Natural killer cell (primary cell): Measurements from ENCODE around the gene INAVA. TPM values are rescaled to one million over a fixed set of nuclear protein-coding genes. Genes with fewer than 3 reads are reported as not detected.

Experiments used
- ATAC-seq, 3 donors: fragments of 150-1000 bp in 2 of 3; fragments of 200-7000 bp in 1 of 3; cut with Tn5 transposase; 1 replicate in 1 of 3; 2 replicates in 2 of 3; pipeline ENCODE4 v1.10.0; 2021; ENCODE audit warnings: mild to moderate bottlenecking in 2 of 3, moderate library complexity in 2 of 3
- DNase-seq, 2 donors: peaks; one replicate each; pipeline versions ENCODE4 v3.0.0 to v3.0.0-alpha.2; 2013 to 2021; ENCODE audit warnings: mixed read lengths in 1 of 2
- H3K27ac ChIP-seq: one replicate; pipeline ENCODE4 v1.5.1; 2013; ENCODE audit warnings: mild to moderate bottlenecking, low read length
- H3K27me3 ChIP-seq: one replicate; pipeline ENCODE4 v1.6.1; 2013; ENCODE audit warnings: low read length; ENCODE audit not compliant: control insufficient read depth, insufficient read depth
- H3K36me3 ChIP-seq: one replicate; pipeline ENCODE4 v1.6.1; 2013; ENCODE audit warnings: low read length; ENCODE audit not compliant: control insufficient read depth, insufficient read depth
- H3K4me1 ChIP-seq: one replicate; pipeline ENCODE4 v1.6.1; 2013; ENCODE audit warnings: low read length; ENCODE audit not compliant: control insufficient read depth, insufficient read depth
- H3K4me3 ChIP-seq: one replicate; pipeline ENCODE4 v1.5.1; 2013; ENCODE audit warnings: low read length
- H3K9me3 ChIP-seq: one replicate; pipeline ENCODE4 v1.6.1; 2013; ENCODE audit warnings: low read length; ENCODE audit not compliant: control insufficient read depth, insufficient read depth
- H3K27ac Mint-ChIP-seq, 2 donors: one replicate each; pipeline ENCODE4 v1.8.0; 2022; ENCODE audit warnings: mild to moderate bottlenecking in 2 of 2, mixed read lengths in 2 of 2, moderate library complexity in 1 of 2
- H3K27me3 Mint-ChIP-seq, 2 donors: one replicate each; pipeline ENCODE4 v1.8.0; 2022; ENCODE audit warnings: low read depth in 2 of 2, mixed read lengths in 2 of 2
- H3K36me3 Mint-ChIP-seq: one replicate; pipeline ENCODE4 v1.8.0; 2022; ENCODE audit warnings: mixed read lengths
- H3K4me1 Mint-ChIP-seq, 2 donors: one replicate each; pipeline ENCODE4 v1.8.0; 2022; ENCODE audit warnings: mixed read lengths in 2 of 2
- H3K4me3 Mint-ChIP-seq: one replicate; pipeline ENCODE4 v1.8.0; 2022; ENCODE audit warnings: mild to moderate bottlenecking, moderate library complexity, mixed read lengths
- H3K9me3 Mint-ChIP-seq, 2 donors: one replicate each; pipeline ENCODE4 v1.8.0; 2022; ENCODE audit warnings: mixed read lengths in 2 of 2
- WGBS: methylation state at CpG from one replicate; pipeline ENCODE4 v1.1.7; 2013; ENCODE audit warnings: missing lambda C conversion rate; ENCODE audit not compliant: insufficient coverage; 5-methylcytosine and 5-hydroxymethylcytosine counted together
- intact Hi-C: fragments of 100-400 bp; cut with micrococcal nuclease; formaldehyde crosslinking; loops from one replicate; pipeline ENCODE4 v1.14.2; 2022
- total RNA-seq, 4 donors: library from RNA; stranded (reverse); fragments of 120-200 nt in 1 of 4; gene quantifications; one replicate each; pipeline versions ENCODE4 v1.2.3 to v1.2.4, GENCODE V29; 2013 to 2022
- TF ChIP-seq, protein P1 (sequence below): fragments of 200-600 bp; IDR thresholded peaks from one replicate; pipeline ENCODE4 v1.8.0; 2022; ENCODE audit warnings: antibody characterized with exemption

Gene INAVA
- total RNA-seq, 3 donors from 2014 or later (not counting 1 experiment from before 2014, with no cell fraction given), result 0.13 to 0.18 TPM; not detected in 1

DNA sequence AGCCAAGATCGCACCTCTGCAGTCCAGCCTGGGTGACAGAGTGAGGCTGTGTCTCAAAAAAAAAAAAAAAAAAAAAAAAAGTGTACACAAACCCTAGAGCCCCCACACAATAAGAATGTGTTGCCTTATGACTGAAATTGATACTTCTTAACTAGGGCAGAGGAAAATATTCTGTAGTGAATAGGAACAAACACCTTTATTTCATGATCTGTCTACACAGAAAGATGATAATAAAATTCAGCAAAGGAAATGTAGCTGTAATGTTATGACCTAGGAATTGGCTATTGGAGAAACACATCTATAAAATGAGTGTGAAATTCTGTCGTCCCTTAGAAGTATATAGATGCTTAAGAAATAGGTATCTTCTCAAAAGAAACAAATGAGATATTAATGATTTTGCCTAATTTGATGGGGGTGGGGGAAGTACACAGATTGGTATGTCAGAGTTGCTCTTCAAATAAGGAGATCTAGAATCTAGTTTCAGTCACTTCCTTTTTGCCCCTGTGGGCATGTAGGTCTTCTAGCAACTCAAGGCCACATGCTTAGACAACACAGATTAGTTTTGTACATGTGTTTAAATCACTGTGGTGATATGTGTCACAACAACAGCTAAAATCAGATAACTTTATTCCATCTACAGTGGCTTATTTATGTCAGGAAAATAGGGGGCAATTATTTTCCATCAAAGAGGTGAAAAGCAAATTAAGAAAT is 32.6 kb upstream of the INAVA start:
- Histone ChIP-seq H3K9me3 (no peaks in the 10 kb centered on the region), H3K4me3 (no peak overlapping the region), H3K27ac (peak overlapping the region; percentile 79), H3K27me3 (no peaks in the 10 kb centered on the region), H3K4me1 (peaks cover 22% of the 10 kb centered on the region), H3K36me3 (no peaks in the 10 kb centered on the region)
- Mint-ChIP-seq H3K27me3 (no peaks in the 10 kb centered on the region), H3K36me3 (no peaks in the 10 kb centered on the region), H3K4me3 (peak overlapping the region; percentile 52), H3K27ac (peak overlapping the region; percentile 72 to 87), H3K4me1 (peaks cover 27 to 39% of the 10 kb centered on the region in 2 donors), H3K9me3 (no peaks in the 10 kb centered on the region)
- peak in 1 of 2 donors; percentile 60 for DNase-seq
- peak; percentile 67 to 76 (median 74) for ATAC-seq
- TF ChIP-seq, protein P1, sequence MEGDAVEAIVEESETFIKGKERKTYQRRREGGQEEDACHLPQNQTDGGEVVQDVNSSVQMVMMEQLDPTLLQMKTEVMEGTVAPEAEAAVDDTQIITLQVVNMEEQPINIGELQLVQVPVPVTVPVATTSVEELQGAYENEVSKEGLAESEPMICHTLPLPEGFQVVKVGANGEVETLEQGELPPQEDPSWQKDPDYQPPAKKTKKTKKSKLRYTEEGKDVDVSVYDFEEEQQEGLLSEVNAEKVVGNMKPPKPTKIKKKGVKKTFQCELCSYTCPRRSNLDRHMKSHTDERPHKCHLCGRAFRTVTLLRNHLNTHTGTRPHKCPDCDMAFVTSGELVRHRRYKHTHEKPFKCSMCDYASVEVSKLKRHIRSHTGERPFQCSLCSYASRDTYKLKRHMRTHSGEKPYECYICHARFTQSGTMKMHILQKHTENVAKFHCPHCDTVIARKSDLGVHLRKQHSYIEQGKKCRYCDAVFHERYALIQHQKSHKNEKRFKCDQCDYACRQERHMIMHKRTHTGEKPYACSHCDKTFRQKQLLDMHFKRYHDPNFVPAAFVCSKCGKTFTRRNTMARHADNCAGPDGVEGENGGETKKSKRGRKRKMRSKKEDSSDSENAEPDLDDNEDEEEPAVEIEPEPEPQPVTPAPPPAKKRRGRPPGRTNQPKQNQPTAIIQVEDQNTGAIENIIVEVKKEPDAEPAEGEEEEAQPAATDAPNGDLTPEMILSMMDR, result no peak
- 54% methylated on average over 1 of the region's 2 CpGs for WGBS
- intact Hi-C loops, result loop anchor here (1.0 to 5.0 kb wide), 2 partner anchors 26 to 45 kb away; no protein-coding TSS in a partner anchor

DNA sequence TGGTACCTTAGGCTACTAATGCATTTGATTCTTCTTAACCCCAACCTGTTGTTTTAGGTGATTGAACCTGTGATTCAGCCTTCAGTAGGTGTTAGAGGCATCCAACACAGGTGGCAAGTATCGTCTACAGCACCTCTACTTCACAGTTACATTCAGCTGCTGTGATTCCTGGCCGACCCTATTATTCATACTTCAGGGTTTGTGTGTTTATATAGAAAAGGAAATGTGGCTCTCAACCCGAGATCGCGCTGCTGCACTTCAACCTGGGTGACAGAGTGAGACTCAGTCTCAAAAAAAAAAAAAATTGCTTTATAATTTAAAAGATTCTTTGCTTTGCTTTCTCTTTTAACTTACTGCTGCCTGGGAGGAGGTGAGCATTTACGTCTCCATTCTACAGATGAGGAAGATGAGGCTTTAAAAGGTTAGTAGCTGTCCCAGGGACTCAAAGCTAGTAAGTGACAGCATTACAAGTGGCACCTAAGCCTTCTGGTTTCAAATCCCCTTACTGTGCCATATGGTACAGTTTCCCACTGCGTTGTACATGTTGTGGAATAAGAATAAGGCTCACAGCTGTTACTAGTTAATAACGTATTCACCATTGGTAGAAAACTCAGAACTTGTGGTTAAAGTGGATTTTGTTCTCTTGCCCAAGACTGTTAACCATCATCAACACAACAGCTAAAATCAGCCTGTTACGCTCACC is 31.8 kb upstream of the INAVA start:
- peaks cover 23 to 40% of the 10 kb centered on the region in 2 donors for H3K4me1 Mint-ChIP-seq
- H3K4me3 ChIP-seq, result peak overlapping the region; percentile 10

DNA sequence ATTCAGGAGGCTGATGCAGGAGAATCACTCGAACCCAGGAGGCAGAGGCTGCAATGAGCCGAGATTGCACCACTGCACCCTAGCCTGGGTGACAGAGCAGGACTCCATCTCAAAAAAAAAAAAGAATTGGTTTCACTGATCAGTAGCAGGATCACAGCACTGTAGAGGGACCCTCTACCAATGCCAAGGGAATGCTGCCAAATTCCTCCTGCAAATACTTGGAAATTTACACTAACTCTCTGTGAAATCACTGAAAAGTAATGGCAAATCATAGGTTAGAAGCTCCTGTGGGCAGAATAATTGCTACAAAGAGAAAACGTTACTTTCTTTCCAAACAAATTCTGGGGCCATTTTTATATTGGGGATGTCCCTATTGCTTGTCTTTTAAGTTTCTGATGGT is 28.6 kb upstream of the INAVA start:
- no peaks in the 10 kb centered on the region for H3K9me3 ChIP-seq
- intact Hi-C loops, result no loop called here
- no peaks in the 10 kb centered on the region for H3K36me3 ChIP-seq
- DNase-seq (no peak), ATAC-seq (no peak)
- Mint-ChIP-seq H3K27me3 (no peaks in the 10 kb centered on the region), H3K36me3 (no peaks in the 10 kb centered on the region), H3K4me3 (no peak overlapping the region), H3K9me3 (no peaks in the 10 kb centered on the region), H3K4me1 (peaks cover 26 to 41% of the 10 kb centered on the region in 2 donors), H3K27ac (no peak overlapping the region)
- H3K27ac ChIP-seq, result no peak overlapping the region
- WGBS, result 91% methylated on average over 2 of the region's 3 CpGs
- no peaks in the 10 kb centered on the region for H3K27me3 ChIP-seq
- no peak overlapping the region for H3K4me3 ChIP-seq
- TF ChIP-seq, protein P1, result no peak
- peaks cover 46% of the 10 kb centered on the region for H3K4me1 ChIP-seq

More for the DNA sequence above, 31.8 kb upstream of the INAVA start:
- peak; percentile 80 for ATAC-seq
- DNase-seq, result peak; percentile 29 to 60
- 33% methylated on average over 7 of the region's 9 CpGs for WGBS
- TF ChIP-seq, protein P1, result no peak
- Histone ChIP-seq H3K4me1 (peaks cover 27% of the 10 kb centered on the region), H3K27ac (peak overlapping the region; percentile 79), H3K27me3 (no peaks in the 10 kb centered on the region), H3K9me3 (no peaks in the 10 kb centered on the region), H3K36me3 (no peaks in the 10 kb centered on the region)
- no peaks in the 10 kb centered on the region for H3K36me3 Mint-ChIP-seq
- intact Hi-C loops, result loop anchor here (1.0 to 5.0 kb wide), 2 partner anchors 25 to 44 kb away; no protein-coding TSS in a partner anchor
- H3K9me3 Mint-ChIP-seq, result no peaks in the 10 kb centered on the region
- H3K27ac Mint-ChIP-seq, result peak overlapping the region; percentile 72 to 87
- H3K4me3 Mint-ChIP-seq, result peak overlapping the region; percentile 76
- no peaks in the 10 kb centered on the region for H3K27me3 Mint-ChIP-seq
